DMS 273 (cell line): ENCODE results near the gene PROX2.

Experiments used
- DNase-seq: peaks from one replicate; lab custom pipeline; 2025; ENCODE audit not compliant: unreplicated experiment; lab: John Stamatoyannopoulos, UW

Gene PROX2

GRCh38 chr14:74852922-74853530, 22.9 kb downstream of the PROX2 start:
- no peak for DNase-seq

- no peak for DNase-seq
Measured at GRCh38 chr14:74848768-74849167, 27.2 kb downstream of the PROX2 start.

- no peak for DNase-seq
Measured at GRCh38 chr14:74846968-74847665, 28.8 kb downstream of the PROX2 start.

GRCh38 chr14:74846168-74846567, 29.8 kb downstream of the PROX2 start:
- no peak for DNase-seq

GRCh38 chr14:74843653-74844052, 32.3 kb downstream of the PROX2 start:
- no peak for DNase-seq

GRCh38 chr14:74841230-74842207, 34.4 kb downstream of the PROX2 start:
- DNase-seq, result no peak

- no peak for DNase-seq
Measured at GRCh38 chr14:74840603-74841030, 35.3 kb downstream of the PROX2 start.

- no peak for DNase-seq
Measured at GRCh38 chr14:74838166-74838565, 37.8 kb downstream of the PROX2 start.

- no peak for DNase-seq
Measured at GRCh38 chr14:74836251-74836960, 39.5 kb downstream of the PROX2 start.

- DNase-seq, result no peak
Measured at GRCh38 chr14:74835645-74836250, 40.2 kb downstream of the PROX2 start.

- no peak for DNase-seq
Measured at GRCh38 chr14:74834692-74835392, 41.1 kb downstream of the PROX2 start.

GRCh38 chr14:74832849-74833248, 43.1 kb downstream of the PROX2 start:
- no peak for DNase-seq

GRCh38 chr14:74829251-74829650, 46.7 kb downstream of the PROX2 start:
- no peak for DNase-seq

GRCh38 chr14:74826574-74826973, 49.4 kb downstream of the PROX2 start:
- DNase-seq, result no peak
